Ramos (cell line): Measurements from ENCODE around the gene CD200R1L.

Experiments
- in situ Hi-C: fragments of 300-500 bp; cut with MboI; formaldehyde crosslinking; loops from one replicate; pipeline ENCODE4 v1.14.3; 2022; ENCODE audit warnings: low sequenced_read_pairs; ENCODE audit not compliant: unreplicated experiment

CD200R1L gene

GRCh38 chr3:112770032-112770626 is 76.5 kb downstream of the CD200R1L start:
- in situ Hi-C loops, result no loop called here

GRCh38 chr3:112769286-112769978 is 77.2 kb downstream of the CD200R1L start:
- in situ Hi-C loops, result no loop called here

GRCh38 chr3:112767777-112768176 is 78.9 kb downstream of the CD200R1L start:
- in situ Hi-C loops, result no loop called here

GRCh38 chr3:112767177-112767576 is 79.5 kb downstream of the CD200R1L start:
- in situ Hi-C loops, result no loop called here
